H1 (cell line): Measurements from ENCODE around the gene RITA1.

Experiments used
- CREB1 ChIP-seq: IDR thresholded peaks from 2 replicates; pipeline ENCODE4 v1.6.1; 2012; ENCODE audit warnings: inconsistent platforms
- CTCF ChIP-seq, 3 experiments: IDR thresholded peaks; 1 replicate in 2 of 3; 2 replicates in 1 of 3; pipeline versions ENCODE4 v1.5.1 to v1.6.1; 2011; ENCODE audit warnings: low read length in 3 of 3, mild to moderate bottlenecking in 3 of 3, inconsistent platforms in 2 of 3, low read depth in 1 of 3, moderate library complexity in 1 of 3; ENCODE audit not compliant: insufficient read depth in 1 of 3; ENCODE audit errors: control extremely low read depth in 1 of 3
- E2F6 ChIP-seq: IDR thresholded peaks from 2 replicates; pipeline ENCODE4 v1.6.1; 2012; ENCODE audit warnings: inconsistent platforms
- GABPA ChIP-seq: IDR thresholded peaks from 2 replicates; pipeline ENCODE4 v1.6.1; 2011; ENCODE audit warnings: mild to moderate bottlenecking, low read length, moderate library complexity, borderline replicate concordance; ENCODE audit not compliant: insufficient read depth
- POLR2AphosphoS5 ChIP-seq: IDR thresholded peaks from 2 replicates; pipeline ENCODE4 v1.6.1; 2011; ENCODE audit warnings: low read depth, low read length
- RNF2 ChIP-seq: fragments of 200-900, 300-1000 bp; sonication (generic); IDR thresholded peaks from 2 replicates; pipeline ENCODE4 v1.7.1; 2016; ENCODE audit warnings: borderline replicate concordance, low read depth, mild to moderate bottlenecking, antibody characterized with exemption, low read length; ENCODE audit not compliant: poor library complexity, severe bottlenecking; ENCODE audit errors: missing control alignments
- SP2 ChIP-seq: IDR thresholded peaks from 2 replicates; pipeline ENCODE4 v1.6.1; 2012; ENCODE audit warnings: mild to moderate bottlenecking, low read length, inconsistent platforms

GRCh38 chr12:113237748-113238147, 52.2 kb downstream of the RITA1 start:
- TF ChIP-seq RNF2 (no peak), POLR2AphosphoS5 (no peak), GABPA (no peak), CTCF (IDR thresholded peaks at IDR 0.05; ENCODE audit: control extremely low read depth in 1 of 3, insufficient read depth in 1 of 3, low read depth in 1 of 3, low read length in 3 of 3) (no peak), E2F6 (no peak), SP2 (no peak), CREB1 (no peak)
